ES-I3 (cell line): Measurements from ENCODE around the gene CCDC106.

Experiments
- H3K36me3 ChIP-seq: 2 replicates; pipeline ENCODE4 v1.6.1; 2013; ENCODE audit warnings: mild to moderate bottlenecking, low read length, control low read depth, moderate library complexity; ENCODE audit not compliant: insufficient read depth
- H3K4me1 ChIP-seq: 2 replicates; pipeline ENCODE4 v1.6.1; 2013; ENCODE audit warnings: mild to moderate bottlenecking, control low read depth, low read length; ENCODE audit not compliant: insufficient read depth
- H3K9ac ChIP-seq: 2 replicates; pipeline ENCODE4 v1.6.1; 2013; ENCODE audit warnings: low read depth, mild to moderate bottlenecking, low read length, moderate library complexity
- H3K9me3 ChIP-seq: 2 replicates; pipeline ENCODE4 v1.6.1; 2013; ENCODE audit warnings: mild to moderate bottlenecking, low read length, moderate library complexity; ENCODE audit not compliant: control insufficient read depth, insufficient read depth

CCDC106 gene

GRCh38 chr19:55606817-55607216 lies 41.2 kb upstream of the CCDC106 start:
- Histone ChIP-seq H3K9ac (peak overlapping the region; percentile 64), H3K4me1 (no peaks in the 10 kb centered on the region), H3K36me3 (peaks cover 14% of the 10 kb centered on the region; the same call in 1 of the 2 replicates), H3K9me3 (no peaks in the 10 kb centered on the region)

- Histone ChIP-seq H3K4me1 (no peaks in the 10 kb centered on the region), H3K36me3 (peaks cover 14% of the 10 kb centered on the region; the same call in 1 of the 2 replicates), H3K9me3 (no peaks in the 10 kb centered on the region), H3K9ac (no peak overlapping the region)
Measured at GRCh38 chr19:55609326-55609725, 38.7 kb upstream of the CCDC106 start.

- Histone ChIP-seq H3K9ac (no peak overlapping the region), H3K4me1 (no peaks in the 10 kb centered on the region), H3K9me3 (no peaks in the 10 kb centered on the region), H3K36me3 (peaks cover 14% of the 10 kb centered on the region)
Measured at GRCh38 chr19:55611300-55611982, 36.6 kb upstream of the CCDC106 start.

- Histone ChIP-seq H3K9me3 (no peaks in the 10 kb centered on the region), H3K4me1 (no peaks in the 10 kb centered on the region), H3K9ac (no peak overlapping the region), H3K36me3 (peaks cover 11% of the 10 kb centered on the region)
Measured at GRCh38 chr19:55611983-55612645, 35.9 kb upstream of the CCDC106 start.

GRCh38 chr19:55613396-55613795 lies 34.6 kb upstream of the CCDC106 start:
- Histone ChIP-seq H3K4me1 (no peaks in the 10 kb centered on the region), H3K36me3 (peaks cover 13% of the 10 kb centered on the region), H3K9me3 (no peaks in the 10 kb centered on the region)

GRCh38 chr19:55613930-55614710 lies 33.9 kb upstream of the CCDC106 start:
- peaks cover 12% of the 10 kb centered on the region for H3K36me3 ChIP-seq
- H3K9me3 ChIP-seq = no peaks in the 10 kb centered on the region
- H3K9ac ChIP-seq = no peak overlapping the region
- H3K4me1 ChIP-seq = no peaks in the 10 kb centered on the region

More at GRCh38 chr19:55613396-55613795, 34.6 kb upstream of the CCDC106 start:
- no peak overlapping the region for H3K9ac ChIP-seq

GRCh38 chr19:55614711-55615542 lies 33.1 kb upstream of the CCDC106 start:
- Histone ChIP-seq H3K9ac (no peak overlapping the region), H3K4me1 (no peaks in the 10 kb centered on the region), H3K36me3 (peaks cover 7% of the 10 kb centered on the region), H3K9me3 (no peaks in the 10 kb centered on the region)

- H3K9me3 ChIP-seq = no peaks in the 10 kb centered on the region
- no peak overlapping the region for H3K9ac ChIP-seq
- H3K36me3 ChIP-seq = peaks cover 6% of the 10 kb centered on the region
Measured at GRCh38 chr19:55615543-55616394, 32.2 kb upstream of the CCDC106 start.

GRCh38 chr19:55616395-55616875 lies 31.6 kb upstream of the CCDC106 start:
- Histone ChIP-seq H3K9ac (no peak overlapping the region), H3K4me1 (no peaks in the 10 kb centered on the region), H3K36me3 (peaks cover 6% of the 10 kb centered on the region), H3K9me3 (no peaks in the 10 kb centered on the region)

More at GRCh38 chr19:55615543-55616394, 32.2 kb upstream of the CCDC106 start:
- H3K4me1 ChIP-seq = no peaks in the 10 kb centered on the region

GRCh38 chr19:55617426-55617825 lies 30.6 kb upstream of the CCDC106 start:
- peaks cover 6% of the 10 kb centered on the region for H3K36me3 ChIP-seq
- no peaks in the 10 kb centered on the region for H3K4me1 ChIP-seq
- no peaks in the 10 kb centered on the region for H3K9me3 ChIP-seq
- no peak overlapping the region for H3K9ac ChIP-seq

- H3K36me3 ChIP-seq = peaks cover 6% of the 10 kb centered on the region
- no peak overlapping the region for H3K9ac ChIP-seq
- H3K9me3 ChIP-seq = no peaks in the 10 kb centered on the region
- H3K4me1 ChIP-seq = no peaks in the 10 kb centered on the region
Measured at GRCh38 chr19:55618426-55618825, 29.6 kb upstream of the CCDC106 start.

- Histone ChIP-seq H3K36me3 (peaks cover 6% of the 10 kb centered on the region), H3K9me3 (no peaks in the 10 kb centered on the region), H3K9ac (no peak overlapping the region), H3K4me1 (no peaks in the 10 kb centered on the region)
Measured at GRCh38 chr19:55619286-55619685, 28.7 kb upstream of the CCDC106 start.
